Activated T-cell treated with anti-CD3 and anti-CD28 coated beads, Interleukin-2, amount 50 U/mL, for 24 hours (primary cell): ENCODE results near the gene PPARA.

Experiments
- DNase-seq: peaks from one replicate; pipeline ENCODE4 v3.0.0-alpha.2; 2020
- H3K27ac Mint-ChIP-seq: 2 replicates; pipeline ENCODE4 v1.8.0; 2020; ENCODE audit warnings: mild to moderate bottlenecking, mixed read lengths
- H3K27me3 Mint-ChIP-seq: 2 replicates; pipeline ENCODE4 v1.8.0; 2020; ENCODE audit warnings: mixed read lengths
- H3K36me3 Mint-ChIP-seq: 2 replicates; pipeline ENCODE4 v1.8.0; 2020; ENCODE audit warnings: low read depth, mixed read lengths
- H3K4me1 Mint-ChIP-seq: 2 replicates; pipeline ENCODE4 v1.8.0; 2020; ENCODE audit warnings: low read depth, mixed read lengths
- H3K4me3 Mint-ChIP-seq: 2 replicates; pipeline ENCODE4 v1.8.0; 2020; ENCODE audit warnings: mild to moderate bottlenecking, moderate library complexity, mixed read lengths
- H3K9me3 Mint-ChIP-seq: 2 replicates; pipeline ENCODE4 v1.8.0; 2020; ENCODE audit warnings: mixed read lengths

The PPARA gene

GRCh38 chr22:46272196-46272595, 121.9 kb downstream of the PPARA start:
- Mint-ChIP-seq H3K36me3 (peaks cover 31% of the 10 kb centered on the region), H3K27ac (no peak overlapping the region), H3K4me3 (no peak overlapping the region)

GRCh38 chr22:46272762-46273431, 122.6 kb downstream of the PPARA start:
- Mint-ChIP-seq H3K9me3 (no peaks in the 10 kb centered on the region), H3K27ac (no peak overlapping the region), H3K27me3 (no peaks in the 10 kb centered on the region), H3K4me1 (peaks cover 15% of the 10 kb centered on the region), H3K4me3 (no peak overlapping the region), H3K36me3 (peaks cover 28% of the 10 kb centered on the region)
- no peak for DNase-seq

More at GRCh38 chr22:46272196-46272595, 121.9 kb downstream of the PPARA start:
- DNase-seq: no peak
- peaks cover 4% of the 10 kb centered on the region for H3K27me3 Mint-ChIP-seq
- H3K4me1 Mint-ChIP-seq: peaks cover 20% of the 10 kb centered on the region
- H3K9me3 Mint-ChIP-seq: no peaks in the 10 kb centered on the region

GRCh38 chr22:46273432-46274148, 123.3 kb downstream of the PPARA start:
- Mint-ChIP-seq H3K27me3 (no peaks in the 10 kb centered on the region), H3K4me3 (no peak overlapping the region), H3K36me3 (peaks cover 35% of the 10 kb centered on the region), H3K9me3 (no peaks in the 10 kb centered on the region), H3K4me1 (peaks cover 12% of the 10 kb centered on the region), H3K27ac (no peak overlapping the region)
- no peak for DNase-seq

- no peaks in the 10 kb centered on the region for H3K27me3 Mint-ChIP-seq
- H3K9me3 Mint-ChIP-seq: no peaks in the 10 kb centered on the region
- peaks cover 7% of the 10 kb centered on the region for H3K4me1 Mint-ChIP-seq
- H3K27ac Mint-ChIP-seq: no peak overlapping the region
- H3K4me3 Mint-ChIP-seq: no peak overlapping the region
- H3K36me3 Mint-ChIP-seq: peaks cover 38% of the 10 kb centered on the region
- DNase-seq: no peak
Measured at GRCh38 chr22:46274381-46274780, 124.1 kb downstream of the PPARA start.

- H3K9me3 Mint-ChIP-seq: no peaks in the 10 kb centered on the region
- H3K27me3 Mint-ChIP-seq: no peaks in the 10 kb centered on the region
- DNase-seq: no peak
- no peak overlapping the region for H3K4me3 Mint-ChIP-seq
- H3K4me1 Mint-ChIP-seq: no peaks in the 10 kb centered on the region
- H3K27ac Mint-ChIP-seq: no peak overlapping the region
- peaks cover 38% of the 10 kb centered on the region for H3K36me3 Mint-ChIP-seq
Measured at GRCh38 chr22:46275455-46276122, 125.3 kb downstream of the PPARA start.

GRCh38 chr22:46276563-46276962, 126.2 kb downstream of the PPARA start:
- no peaks in the 10 kb centered on the region for H3K9me3 Mint-ChIP-seq
- H3K4me3 Mint-ChIP-seq: no peak overlapping the region
- H3K27ac Mint-ChIP-seq: no peak overlapping the region
- H3K36me3 Mint-ChIP-seq: peaks cover 44% of the 10 kb centered on the region
- H3K4me1 Mint-ChIP-seq: no peaks in the 10 kb centered on the region
- H3K27me3 Mint-ChIP-seq: no peaks in the 10 kb centered on the region
- DNase-seq: no peak

GRCh38 chr22:46278656-46279645, 128.6 kb downstream of the PPARA start:
- DNase-seq: no peak
- no peak overlapping the region for H3K4me3 Mint-ChIP-seq
- no peaks in the 10 kb centered on the region for H3K27me3 Mint-ChIP-seq
- no peaks in the 10 kb centered on the region for H3K4me1 Mint-ChIP-seq
- peaks cover 42% of the 10 kb centered on the region for H3K36me3 Mint-ChIP-seq
- no peaks in the 10 kb centered on the region for H3K9me3 Mint-ChIP-seq
- H3K27ac Mint-ChIP-seq: no peak overlapping the region

GRCh38 chr22:46280063-46280817, 129.9 kb downstream of the PPARA start:
- DNase-seq: no peak
- no peak overlapping the region for H3K27ac Mint-ChIP-seq
- no peaks in the 10 kb centered on the region for H3K4me1 Mint-ChIP-seq
- no peak overlapping the region for H3K4me3 Mint-ChIP-seq
- H3K36me3 Mint-ChIP-seq: peaks cover 46% of the 10 kb centered on the region
- H3K9me3 Mint-ChIP-seq: no peaks in the 10 kb centered on the region
- H3K27me3 Mint-ChIP-seq: no peaks in the 10 kb centered on the region

GRCh38 chr22:46280999-46281623, 130.8 kb downstream of the PPARA start:
- H3K27ac Mint-ChIP-seq: no peak overlapping the region
- no peaks in the 10 kb centered on the region for H3K9me3 Mint-ChIP-seq
- no peaks in the 10 kb centered on the region for H3K4me1 Mint-ChIP-seq
- peaks cover 43% of the 10 kb centered on the region for H3K36me3 Mint-ChIP-seq
- no peaks in the 10 kb centered on the region for H3K27me3 Mint-ChIP-seq
- no peak for DNase-seq
- no peak overlapping the region for H3K4me3 Mint-ChIP-seq

GRCh38 chr22:46281866-46282678, 131.7 kb downstream of the PPARA start:
- H3K4me1 Mint-ChIP-seq: no peaks in the 10 kb centered on the region
- H3K27ac Mint-ChIP-seq: no peak overlapping the region
- H3K27me3 Mint-ChIP-seq: no peaks in the 10 kb centered on the region
- no peaks in the 10 kb centered on the region for H3K9me3 Mint-ChIP-seq
- no peak for DNase-seq
- H3K4me3 Mint-ChIP-seq: no peak overlapping the region
- peaks cover 39% of the 10 kb centered on the region for H3K36me3 Mint-ChIP-seq

GRCh38 chr22:46286006-46286405, 135.7 kb downstream of the PPARA start:
- Mint-ChIP-seq H3K36me3 (peaks cover 27% of the 10 kb centered on the region), H3K9me3 (no peaks in the 10 kb centered on the region), H3K27ac (no peak overlapping the region), H3K4me1 (peaks cover 13% of the 10 kb centered on the region), H3K4me3 (no peak overlapping the region), H3K27me3 (no peaks in the 10 kb centered on the region)
- no peak for DNase-seq

- Mint-ChIP-seq H3K27ac (peak overlapping the region; percentile 81), H3K27me3 (no peaks in the 10 kb centered on the region), H3K4me3 (peak overlapping the region; percentile 74), H3K36me3 (peaks cover 22% of the 10 kb centered on the region), H3K9me3 (peaks cover 1% of the 10 kb centered on the region), H3K4me1 (peaks cover 13% of the 10 kb centered on the region)
- no peak for DNase-seq
Measured at GRCh38 chr22:46286941-46287872, 136.9 kb downstream of the PPARA start.
